NCI-H345 (cell line): Measurements from ENCODE around the gene SCPEP1.
"Not testable (repeated sequence)": the region's sequence is repeated elsewhere in the genome, so short reads cannot be mapped to it uniquely, and the experiment has no call there.

Source experiments
- DNase-seq: peaks from one replicate; lab custom pipeline; 2025; lab: John Stamatoyannopoulos, UW

The SCPEP1 gene

GRCh38 chr17:56965241-56965640 lies 12.7 kb upstream of the SCPEP1 start:
- DNase-seq = not testable (repeated sequence)

- DNase-seq = not testable (repeated sequence)
Measured at GRCh38 chr17:56965681-56966080, 12.2 kb upstream of the SCPEP1 start.

- DNase-seq = peak; percentile 93
Measured at GRCh38 chr17:56966338-56966737, 11.6 kb upstream of the SCPEP1 start.

GRCh38 chr17:56970974-56971373 lies 7.0 kb upstream of the SCPEP1 start:
- DNase-seq = no peak

- no peak for DNase-seq
Measured at GRCh38 chr17:56972111-56972730, 5.7 kb upstream of the SCPEP1 start.

GRCh38 chr17:56973520-56973919 lies 4.4 kb upstream of the SCPEP1 start:
- DNase-seq = peak; percentile 21

- DNase-seq = no peak
Measured at GRCh38 chr17:56974055-56974454, 3.9 kb upstream of the SCPEP1 start.

GRCh38 chr17:56975656-56976055 lies 2.3 kb upstream of the SCPEP1 start:
- no peak for DNase-seq

GRCh38 chr17:56976941-56977608 lies 856 bp upstream of the SCPEP1 start:
- DNase-seq = no peak

GRCh38 chr17:56978441-56979090 lies 635 bp downstream of the SCPEP1 start:
- DNase-seq = no peak

GRCh38 chr17:56979091-56979480 lies 1.2 kb downstream of the SCPEP1 start:
- no peak for DNase-seq

- not testable (repeated sequence) for DNase-seq
Measured at GRCh38 chr17:56980526-56980925, 2.6 kb downstream of the SCPEP1 start.

GRCh38 chr17:56982312-56982711 lies 4.4 kb downstream of the SCPEP1 start:
- peak; percentile 88 for DNase-seq

- no peak for DNase-seq
Measured at GRCh38 chr17:56983366-56983765, 5.4 kb downstream of the SCPEP1 start.

GRCh38 chr17:56985371-56986162 lies 7.6 kb downstream of the SCPEP1 start:
- no peak for DNase-seq

GRCh38 chr17:56987283-56987834 lies 9.4 kb downstream of the SCPEP1 start:
- DNase-seq = no peak

- no peak for DNase-seq
Measured at GRCh38 chr17:56988901-56989572, 11.1 kb downstream of the SCPEP1 start.

- no peak for DNase-seq
Measured at GRCh38 chr17:56992364-56992763, 14.4 kb downstream of the SCPEP1 start.

GRCh38 chr17:56994009-56994792 lies 16.3 kb downstream of the SCPEP1 start:
- no peak for DNase-seq

GRCh38 chr17:56995766-56996165 lies 17.8 kb downstream of the SCPEP1 start:
- no peak for DNase-seq

- DNase-seq = no peak
Measured at GRCh38 chr17:56997313-56997712, 19.4 kb downstream of the SCPEP1 start.
